PC-3 (cell line): ENCODE data around the gene KCNG2.

Experiments
- CTCF ChIP-seq: fragments of 300-600 bp; sonication (generic); conservative IDR thresholded peaks from 2 replicates; pipeline ENCODE4 v1.5.1; 2017; ENCODE audit warnings: antibody characterized with exemption, low read depth, mild to moderate bottlenecking, low read length
- EZH2 ChIP-seq: fragments of 300-600 bp; sonication (generic); IDR thresholded peaks from one replicate; pipeline ENCODE4 v1.6.1; 2017; ENCODE audit warnings: antibody characterized with exemption, mild to moderate bottlenecking, low read length; ENCODE audit not compliant: unreplicated experiment
- EZH2phosphoT487 ChIP-seq: fragments of 300-600 bp; sonication (generic); IDR thresholded peaks from 2 replicates; pipeline ENCODE4 v1.6.1; 2018; ENCODE audit warnings: mild to moderate bottlenecking, antibody characterized with exemption, low read length, borderline replicate concordance

GRCh38 chr18:79787865-79788733 lies 9.6 kb upstream of the KCNG2 start:
- TF ChIP-seq CTCF (no peak), EZH2phosphoT487 (no peak), EZH2 (no peak)
